Activated CD4-positive, alpha-beta T cell treated with anti-CD3 and anti-CD28 coated beads, Interleukin-2, amount 50 U/mL, for 16 hours (primary cell): ENCODE measurements around the gene KDM6A.
"Not testable (repeated sequence)": the region's sequence is repeated elsewhere in the genome, so short reads cannot be mapped to it uniquely, and the experiment has no call there.

Experiments used
- DNase-seq: peaks from one replicate; pipeline ENCODE4 v3.0.0-alpha.2; 2020

Gene KDM6A

GRCh38 chrX:44890247-44890646 lies 17.3 kb downstream of the KDM6A start:
- no peak for DNase-seq

GRCh38 chrX:44890687-44891086 lies 17.7 kb downstream of the KDM6A start:
- DNase-seq, result not testable (repeated sequence)

GRCh38 chrX:44891642-44892041 lies 18.7 kb downstream of the KDM6A start:
- no peak for DNase-seq

- no peak for DNase-seq
These were observed 23.8 kb downstream of the KDM6A start for GRCh38 chrX:44896876-44897186.

GRCh38 chrX:44897539-44897938 lies 24.6 kb downstream of the KDM6A start:
- DNase-seq, result no peak

- no peak for DNase-seq
These were observed 25.6 kb downstream of the KDM6A start for GRCh38 chrX:44898411-44899221.

GRCh38 chrX:44899946-44900345 lies 27.0 kb downstream of the KDM6A start:
- no peak for DNase-seq

GRCh38 chrX:44903107-44903506 lies 30.1 kb downstream of the KDM6A start:
- peak; percentile 80 for DNase-seq

- peak; percentile 21 for DNase-seq
These were observed 31.0 kb downstream of the KDM6A start for GRCh38 chrX:44903830-44904530.

- DNase-seq, result no peak
These were observed 31.6 kb downstream of the KDM6A start for GRCh38 chrX:44904542-44905115.

GRCh38 chrX:44906041-44906440 lies 33.1 kb downstream of the KDM6A start:
- no peak for DNase-seq

- no peak for DNase-seq
These were observed 33.6 kb downstream of the KDM6A start for GRCh38 chrX:44906542-44906941.

- no peak for DNase-seq
These were observed 35.2 kb downstream of the KDM6A start for GRCh38 chrX:44908153-44908552.

- DNase-seq, result no peak
These were observed 35.8 kb downstream of the KDM6A start for GRCh38 chrX:44908827-44909226.

GRCh38 chrX:44910508-44910907 lies 37.5 kb downstream of the KDM6A start:
- DNase-seq, result not testable (repeated sequence)

- DNase-seq, result not testable (repeated sequence)
These were observed 38.1 kb downstream of the KDM6A start for GRCh38 chrX:44911074-44911600.

GRCh38 chrX:44913656-44914531 lies 40.9 kb downstream of the KDM6A start:
- DNase-seq, result no peak

GRCh38 chrX:44914532-44915198 lies 41.7 kb downstream of the KDM6A start:
- DNase-seq, result no peak

- no peak for DNase-seq
These were observed 42.4 kb downstream of the KDM6A start for GRCh38 chrX:44915361-44915868.

- no peak for DNase-seq
These were observed 45.7 kb downstream of the KDM6A start for GRCh38 chrX:44918722-44919121.

- peak; percentile 18 for DNase-seq
These were observed 50.0 kb downstream of the KDM6A start for GRCh38 chrX:44922980-44923379.

GRCh38 chrX:44927398-44927797 lies 54.4 kb downstream of the KDM6A start:
- no peak for DNase-seq
